ENCODE measurements around the gene NDUFS2.
A peak's percentile ranks its signal among the peaks of the same experiment; 100 is the strongest.

DNA sequence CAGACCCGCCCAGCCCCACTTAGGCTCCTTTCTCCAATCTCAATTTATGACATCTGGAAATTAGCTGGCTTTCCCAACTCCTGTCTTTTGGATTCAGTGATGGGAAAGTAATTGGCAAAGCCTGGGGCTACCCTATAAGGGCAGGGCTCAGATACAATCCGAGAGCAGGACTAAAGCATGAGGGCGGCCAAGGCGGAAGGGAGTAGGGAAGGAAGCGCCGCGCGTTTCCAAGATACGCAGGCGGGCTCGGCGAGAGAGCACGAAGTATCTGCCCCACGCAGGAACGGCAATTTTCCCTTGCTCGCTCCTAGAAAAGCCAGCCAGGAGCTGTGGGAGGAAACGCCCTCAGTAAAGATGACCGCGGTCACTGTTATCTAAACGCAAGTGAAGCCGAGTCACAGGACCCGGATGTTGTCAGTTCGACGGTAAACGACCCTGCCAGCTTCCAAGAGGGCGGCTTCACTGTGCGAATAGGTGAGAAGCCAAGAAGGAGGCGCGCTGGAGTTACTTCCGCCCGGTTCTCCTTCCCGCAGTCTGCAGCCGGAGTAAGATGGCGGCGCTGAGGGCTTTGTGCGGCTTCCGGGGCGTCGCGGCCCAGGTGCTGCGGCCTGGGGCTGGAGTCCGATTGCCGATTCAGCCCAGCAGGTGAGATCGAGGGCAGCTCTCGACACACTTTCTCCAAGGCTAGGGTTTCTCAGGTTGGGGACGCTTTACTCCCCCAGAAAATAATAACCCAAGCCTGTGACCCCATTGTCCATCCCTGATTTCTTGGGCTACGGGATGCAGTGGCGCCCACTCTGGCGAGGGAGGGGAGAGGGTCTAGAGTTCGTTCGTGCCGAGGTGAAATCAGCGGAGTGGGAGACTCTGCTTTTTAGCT, at the start of gene NDUFS2:
- TF ChIP-seq, protein P1, sequence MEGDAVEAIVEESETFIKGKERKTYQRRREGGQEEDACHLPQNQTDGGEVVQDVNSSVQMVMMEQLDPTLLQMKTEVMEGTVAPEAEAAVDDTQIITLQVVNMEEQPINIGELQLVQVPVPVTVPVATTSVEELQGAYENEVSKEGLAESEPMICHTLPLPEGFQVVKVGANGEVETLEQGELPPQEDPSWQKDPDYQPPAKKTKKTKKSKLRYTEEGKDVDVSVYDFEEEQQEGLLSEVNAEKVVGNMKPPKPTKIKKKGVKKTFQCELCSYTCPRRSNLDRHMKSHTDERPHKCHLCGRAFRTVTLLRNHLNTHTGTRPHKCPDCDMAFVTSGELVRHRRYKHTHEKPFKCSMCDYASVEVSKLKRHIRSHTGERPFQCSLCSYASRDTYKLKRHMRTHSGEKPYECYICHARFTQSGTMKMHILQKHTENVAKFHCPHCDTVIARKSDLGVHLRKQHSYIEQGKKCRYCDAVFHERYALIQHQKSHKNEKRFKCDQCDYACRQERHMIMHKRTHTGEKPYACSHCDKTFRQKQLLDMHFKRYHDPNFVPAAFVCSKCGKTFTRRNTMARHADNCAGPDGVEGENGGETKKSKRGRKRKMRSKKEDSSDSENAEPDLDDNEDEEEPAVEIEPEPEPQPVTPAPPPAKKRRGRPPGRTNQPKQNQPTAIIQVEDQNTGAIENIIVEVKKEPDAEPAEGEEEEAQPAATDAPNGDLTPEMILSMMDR (IDR thresholded peaks at IDR 0.05): no peak
- TF ChIP-seq POLR2A (IDR thresholded peaks at IDR 0.05): peak; percentile 51 to 88 (median 85)
